Measurements from ENCODE around the gene SCIN.
A peak's percentile ranks its signal among the peaks of the same experiment; 100 is the strongest.

The SCIN gene

GRCh38 chr7:12584930-12585329, 14.4 kb downstream of the SCIN start:
- no peak overlapping the region for H3K27ac ChIP-seq

GRCh38 chr7:12586271-12586670, 15.8 kb downstream of the SCIN start:
- TF ChIP-seq ZFX (IDR thresholded peaks at IDR 0.05; ENCODE audit: borderline replicate concordance) = no peak
- TF ChIP-seq, protein P1, sequence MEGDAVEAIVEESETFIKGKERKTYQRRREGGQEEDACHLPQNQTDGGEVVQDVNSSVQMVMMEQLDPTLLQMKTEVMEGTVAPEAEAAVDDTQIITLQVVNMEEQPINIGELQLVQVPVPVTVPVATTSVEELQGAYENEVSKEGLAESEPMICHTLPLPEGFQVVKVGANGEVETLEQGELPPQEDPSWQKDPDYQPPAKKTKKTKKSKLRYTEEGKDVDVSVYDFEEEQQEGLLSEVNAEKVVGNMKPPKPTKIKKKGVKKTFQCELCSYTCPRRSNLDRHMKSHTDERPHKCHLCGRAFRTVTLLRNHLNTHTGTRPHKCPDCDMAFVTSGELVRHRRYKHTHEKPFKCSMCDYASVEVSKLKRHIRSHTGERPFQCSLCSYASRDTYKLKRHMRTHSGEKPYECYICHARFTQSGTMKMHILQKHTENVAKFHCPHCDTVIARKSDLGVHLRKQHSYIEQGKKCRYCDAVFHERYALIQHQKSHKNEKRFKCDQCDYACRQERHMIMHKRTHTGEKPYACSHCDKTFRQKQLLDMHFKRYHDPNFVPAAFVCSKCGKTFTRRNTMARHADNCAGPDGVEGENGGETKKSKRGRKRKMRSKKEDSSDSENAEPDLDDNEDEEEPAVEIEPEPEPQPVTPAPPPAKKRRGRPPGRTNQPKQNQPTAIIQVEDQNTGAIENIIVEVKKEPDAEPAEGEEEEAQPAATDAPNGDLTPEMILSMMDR (IDR thresholded peaks at IDR 0.05) = no peak
- H3K27ac ChIP-seq = no peak overlapping the region

More at GRCh38 chr7:12584930-12585329, 14.4 kb downstream of the SCIN start:
- TF ChIP-seq, protein P1 (IDR thresholded peaks at IDR 0.05) = no peak
- TF ChIP-seq ZFX (IDR thresholded peaks at IDR 0.05; ENCODE audit: borderline replicate concordance) = no peak

DNA sequence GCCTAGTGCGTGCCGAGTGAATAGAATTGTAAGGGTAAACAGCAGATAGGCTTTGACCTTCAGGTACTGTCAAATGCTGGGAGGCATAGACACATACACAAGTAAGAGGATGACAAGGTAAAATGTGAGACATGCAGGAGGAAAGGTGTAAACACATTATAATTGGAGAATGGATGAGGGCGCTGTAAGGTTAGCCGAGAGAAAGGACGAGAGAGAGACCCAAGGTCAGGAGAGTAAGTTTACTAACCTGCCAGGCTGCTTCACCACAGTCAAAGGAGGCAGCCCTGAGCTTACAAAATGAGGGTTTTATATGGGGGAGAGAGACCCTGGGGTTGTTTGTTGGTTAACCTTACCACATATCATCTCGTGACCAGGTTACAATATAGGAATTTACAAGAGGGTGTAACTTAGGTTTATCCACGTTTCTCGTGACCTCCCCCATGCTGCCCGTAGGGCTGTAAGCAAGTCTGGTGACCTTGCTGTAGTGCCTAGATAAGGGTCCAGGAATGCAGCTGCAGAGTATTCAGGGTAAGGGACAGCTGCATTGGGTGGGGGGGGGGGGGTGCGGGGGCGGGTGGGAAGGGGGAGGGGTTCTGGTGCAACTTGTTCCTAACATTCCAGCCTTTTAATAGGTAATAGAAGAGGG, 17.9 kb downstream of the SCIN start:
- TF ChIP-seq, protein P1 (IDR thresholded peaks at IDR 0.05) = no peak
- no peak for TF ChIP-seq ZFX (IDR thresholded peaks at IDR 0.05; ENCODE audit: borderline replicate concordance)
- no peak overlapping the region for H3K27ac ChIP-seq

DNA sequence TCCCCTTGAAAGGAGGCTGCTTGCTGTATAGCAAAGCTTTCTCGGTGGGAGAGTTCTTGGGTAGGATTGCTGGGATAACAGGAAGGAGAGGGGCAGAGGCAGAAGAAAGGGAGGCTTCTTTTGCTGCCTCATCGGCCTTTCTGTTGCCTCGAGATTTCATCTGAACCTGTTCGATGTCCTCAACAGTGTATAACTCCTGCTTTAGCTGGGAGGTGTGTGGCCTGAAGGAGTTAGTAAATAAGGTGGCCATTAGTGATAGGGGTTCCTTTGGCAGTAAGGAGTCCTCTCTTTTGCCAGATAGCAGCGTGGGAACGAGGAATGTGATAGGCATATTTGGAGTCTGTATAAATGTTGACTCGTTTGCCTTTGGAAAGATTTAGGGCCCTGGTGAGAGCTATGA, 20.0 kb downstream of the SCIN start:
- TF ChIP-seq ZFX (IDR thresholded peaks at IDR 0.05; ENCODE audit: borderline replicate concordance) = no peak
- no peak overlapping the region for H3K27ac ChIP-seq

DNA sequence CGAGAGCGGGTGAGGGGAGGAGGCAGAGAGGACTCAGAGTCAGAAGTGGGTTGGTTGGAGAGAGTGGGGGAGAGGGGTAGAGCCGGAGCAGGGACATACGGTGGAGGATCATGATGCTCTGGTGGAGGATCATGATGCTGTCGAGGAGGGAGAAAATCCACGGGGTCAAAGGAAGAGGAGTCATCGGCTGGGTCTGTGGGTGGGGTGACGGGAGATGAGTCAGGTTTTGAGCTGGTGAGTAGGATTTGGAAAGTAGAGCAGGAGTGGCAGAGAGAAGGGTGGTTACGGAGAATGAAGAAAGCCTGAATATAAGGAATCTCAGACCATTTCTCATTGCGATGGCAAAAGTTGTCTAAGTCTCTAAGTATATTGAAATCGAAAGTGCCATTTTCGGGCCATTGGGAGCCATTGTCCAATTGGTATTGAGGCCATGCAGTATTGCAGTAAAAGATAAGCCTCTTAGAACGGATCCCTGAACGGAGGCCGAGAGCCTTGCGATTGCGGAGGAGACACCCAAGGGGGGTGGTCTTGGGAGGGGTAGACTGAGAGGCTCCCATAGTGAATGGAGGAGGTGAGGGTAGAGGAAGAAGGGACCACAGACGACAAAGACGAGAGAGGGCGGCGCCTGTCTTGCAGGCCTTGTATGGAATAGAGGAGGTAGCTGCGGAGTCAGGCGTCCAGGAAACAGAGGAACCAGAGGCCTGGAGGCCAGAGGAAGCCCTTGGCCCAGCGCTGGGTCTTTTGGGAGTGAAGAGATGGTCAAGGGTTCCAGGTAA, 23.8 kb downstream of the SCIN start:
- H3K27ac ChIP-seq = no peak overlapping the region
- TF ChIP-seq ZFX (IDR thresholded peaks at IDR 0.05; ENCODE audit: borderline replicate concordance) = no peak
- TF ChIP-seq, protein P1 (IDR thresholded peaks at IDR 0.05) = no peak

DNA sequence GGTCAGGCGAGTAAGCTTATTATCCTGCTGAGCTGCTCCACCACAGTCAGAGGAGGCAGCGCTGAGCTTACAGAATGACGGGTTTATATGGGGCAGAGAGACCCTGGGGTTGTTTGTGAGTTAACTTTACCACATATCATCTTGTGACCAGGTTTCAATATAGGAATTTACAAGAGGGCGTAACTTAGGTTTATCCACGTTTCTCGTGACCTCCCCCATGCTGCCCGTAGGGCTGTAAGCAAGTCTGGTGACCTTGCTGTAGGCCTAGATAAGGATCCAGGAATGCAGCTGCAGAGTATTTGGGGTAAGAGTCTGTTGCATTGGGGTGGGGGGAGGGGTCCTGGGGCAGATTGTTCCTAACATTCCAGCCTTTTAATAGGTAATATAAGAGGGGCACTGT, 24.6 kb downstream of the SCIN start:
- no peak for TF ChIP-seq ZFX (IDR thresholded peaks at IDR 0.05; ENCODE audit: borderline replicate concordance)

DNA sequence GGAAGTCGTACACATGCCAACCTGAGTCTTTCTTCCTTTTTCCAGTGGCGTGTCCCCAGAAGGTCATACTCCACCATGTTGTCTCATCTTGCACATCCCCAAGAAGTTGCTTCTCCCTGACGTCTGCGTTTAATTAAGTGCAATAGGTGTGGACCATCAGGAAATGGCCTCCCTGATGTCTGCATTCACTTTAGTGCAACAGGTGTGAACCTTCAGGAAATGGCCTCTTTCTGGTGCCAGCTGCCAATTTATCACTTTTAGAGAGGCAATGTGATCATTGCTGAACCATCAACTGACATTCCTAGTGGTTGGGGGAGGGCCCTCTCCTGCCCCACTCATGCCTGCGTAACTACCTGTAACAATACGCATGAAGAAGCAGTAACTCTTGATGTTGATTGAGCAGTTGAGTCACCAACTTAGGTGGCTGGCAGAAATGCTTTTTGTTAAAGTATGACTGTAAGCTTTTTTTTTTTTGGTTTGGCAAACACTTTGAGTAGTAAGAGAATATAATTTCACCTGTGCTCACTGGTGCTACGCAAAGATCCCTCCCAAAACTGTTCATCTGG, 25.8 kb downstream of the SCIN start:
- H3K27ac ChIP-seq = no peak overlapping the region
- no peak for TF ChIP-seq ZFX (IDR thresholded peaks at IDR 0.05; ENCODE audit: borderline replicate concordance)
- TF ChIP-seq, protein P1 (IDR thresholded peaks at IDR 0.05) = no peak

More for the DNA sequence above, 24.6 kb downstream of the SCIN start:
- H3K27ac ChIP-seq = no peak overlapping the region

DNA sequence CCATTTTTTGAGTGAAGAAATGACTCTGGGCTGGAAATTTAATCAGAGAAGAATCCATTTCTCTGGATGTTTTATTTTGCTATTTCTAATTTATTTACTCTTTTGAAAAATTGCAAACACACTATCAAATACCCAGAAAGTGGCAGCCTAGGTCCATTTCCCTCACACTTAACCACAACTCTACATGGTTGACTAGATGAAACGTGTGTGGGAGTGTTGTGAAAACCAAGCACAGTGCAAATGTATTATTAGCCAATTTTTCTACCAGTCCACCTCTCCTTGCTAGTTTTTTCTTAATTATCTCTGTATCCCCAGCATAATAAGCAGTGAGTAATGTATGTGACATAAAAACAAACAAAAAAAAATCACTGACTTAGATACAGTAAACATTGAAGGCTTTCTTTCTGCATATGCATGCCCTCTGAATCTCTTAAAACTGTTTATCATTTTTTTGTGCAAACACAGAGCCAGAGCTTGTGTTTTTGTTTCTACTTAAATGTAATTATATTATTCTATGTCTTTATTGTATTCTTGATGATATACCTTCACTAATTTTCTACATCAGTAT, 30.9 kb downstream of the SCIN start:
- peak overlapping the region; percentile 24 for H3K27ac ChIP-seq
- no peak for TF ChIP-seq ZFX (IDR thresholded peaks at IDR 0.05; ENCODE audit: borderline replicate concordance)
- TF ChIP-seq, protein P1 (IDR thresholded peaks at IDR 0.05) = no peak
